Breast epithelium (tissue), 4 donors: ENCODE measurements around the gene MIEN1. TPM values are rescaled to one million over a fixed set of nuclear protein-coding genes. Genes with fewer than 3 reads are reported as not detected.
A peak's percentile ranks its signal among the peaks of the same experiment; 100 is the strongest.

ENCODE experiments used
- DNase-seq, 2 donors: peaks; one replicate each; pipeline ENCODE4 v3.0.0-alpha.2; 2019; ENCODE audit warnings: low spot score in 2 of 2
- H3K27ac ChIP-seq, 2 donors: fragments of 200-600 bp; sonication (generic) in 1 of 2; one replicate each; pipeline ENCODE4 v1.5.1; 2016 to 2019; ENCODE audit warnings: mild to moderate bottlenecking in 1 of 2
- H3K27me3 ChIP-seq, 2 donors: fragments of 200-600 bp; sonication (generic) in 1 of 2; one replicate each; pipeline versions ENCODE4 v1.5.1 to v1.6.0; 2017 to 2019; ENCODE audit warnings: control low read depth in 1 of 2, mild to moderate bottlenecking in 1 of 2
- H3K36me3 ChIP-seq: fragments of 200-600 bp; one replicate; pipeline ENCODE4 v1.5.1; 2019
- H3K4me1 ChIP-seq, 2 donors: fragments of 200-600 bp; sonication (generic); one replicate each; pipeline ENCODE4 v1.5.1; 2016 to 2019; ENCODE audit warnings: control low read depth in 1 of 2
- H3K4me3 ChIP-seq, 3 donors: fragments of 200-600 bp; sonication (generic); 1 replicate in 2 of 3; 2 replicates in 1 of 3; pipeline ENCODE4 v1.5.1; 2016 to 2019; ENCODE audit warnings: mild to moderate bottlenecking in 3 of 3, moderate library complexity in 2 of 3
- H3K9me3 ChIP-seq, 2 donors: fragments of 200-600 bp; sonication (generic) in 1 of 2; one replicate each; pipeline ENCODE4 v1.5.1; 2016 to 2019; ENCODE audit warnings: control low read depth in 1 of 2
- POLR2A ChIP-seq: fragments of 450-650 bp; IDR thresholded peaks from one replicate; pipeline ENCODE4 v1.6.1; 2016; ENCODE audit warnings: antibody characterized with exemption, mild to moderate bottlenecking, moderate library complexity
- POLR2AphosphoS5 ChIP-seq, 3 donors: sonication (generic); formaldehyde crosslinking; IDR thresholded peaks; one replicate each; pipeline ENCODE4 v1.6.1; 2017; ENCODE audit warnings: antibody characterized with exemption in 3 of 3
- intact Hi-C: fragments of 100-400 bp; cut with DNase I; formaldehyde crosslinking; loops from one replicate; pipeline ENCODE4 v1.15.1; 2023; ENCODE audit warnings: low total_unique reads
- total RNA-seq, 3 donors: library from RNA; depleted of rRNA; stranded (reverse); fragments of >200 nt; gene quantifications; one replicate each; pipeline ENCODE4 v1.1.0, GENCODE V29; 2016
- TF ChIP-seq, protein P1 (sequence below), 3 donors: fragments of 450-650 bp; IDR thresholded peaks; one replicate each; pipeline ENCODE4 v1.5.1; 2016 to 2017; ENCODE audit warnings: antibody characterized with exemption in 3 of 3, mild to moderate bottlenecking in 3 of 3, moderate library complexity in 3 of 3

The MIEN1 gene
- total RNA-seq, 3 donors from 2014 or later, result 50.7 to 68.2 (median 61.6) TPM

DNA sequence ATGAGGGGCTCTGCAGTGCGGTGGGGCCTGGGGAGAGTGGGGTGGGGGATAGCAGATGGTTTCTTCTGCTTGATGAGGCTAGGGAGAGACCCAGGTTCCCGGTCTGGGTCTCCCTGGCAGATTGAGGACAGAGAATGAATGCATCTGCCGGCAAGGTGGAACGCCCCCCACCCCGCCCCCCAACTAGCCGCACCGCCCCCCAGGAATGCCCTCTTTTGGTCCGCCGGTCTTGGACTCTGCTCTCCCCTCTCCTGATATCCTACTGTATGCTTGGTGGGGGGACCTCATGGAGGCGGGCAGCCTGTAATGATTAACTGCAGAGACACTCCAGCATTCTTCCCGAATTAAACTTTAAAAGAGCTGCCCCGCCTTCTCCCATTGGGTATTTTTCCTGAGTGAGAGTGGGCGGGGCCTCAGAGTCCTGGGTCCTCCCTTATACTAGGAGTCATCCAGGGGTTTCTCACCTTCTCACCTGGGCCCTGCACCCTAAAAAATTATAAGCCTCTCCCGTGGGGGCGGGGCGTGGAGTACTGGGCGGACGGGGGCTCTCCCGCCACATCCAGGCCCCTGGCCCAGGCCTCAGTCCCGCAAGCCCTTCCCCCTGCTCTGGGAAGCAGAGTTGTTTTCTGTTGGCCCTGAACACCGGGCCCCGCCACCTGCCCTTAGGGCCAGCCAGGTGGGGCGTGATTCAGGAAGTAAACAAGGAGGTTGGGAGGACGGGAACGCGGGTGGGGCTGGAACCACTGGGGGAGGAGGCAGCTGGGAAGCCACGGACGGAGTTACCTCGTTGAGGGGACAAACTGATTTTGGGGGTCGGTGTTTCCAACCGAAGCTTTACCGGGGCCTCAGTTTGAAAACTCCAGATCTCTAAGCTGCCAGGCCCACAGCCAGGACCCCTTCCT lies 8.9 kb upstream of the MIEN1 start:
- peak overlapping the region; percentile 20 to 72 (median 71) for H3K4me3 ChIP-seq
- peak overlapping the region; percentile 99 for H3K27ac ChIP-seq
- DNase-seq, result peak; percentile 93 to 95
- H3K36me3 ChIP-seq, result no peaks in the 10 kb centered on the region
- no peaks in the 10 kb centered on the region for H3K4me1 ChIP-seq
- no peaks in the 10 kb centered on the region for H3K27me3 ChIP-seq
- intact Hi-C loops, result no loop called here
- TF ChIP-seq POLR2A (peak; percentile 69), POLR2AphosphoS5 (IDR thresholded peaks at IDR 0.05) (peak; percentile 33 to 90 (median 63))
- TF ChIP-seq, protein P1, sequence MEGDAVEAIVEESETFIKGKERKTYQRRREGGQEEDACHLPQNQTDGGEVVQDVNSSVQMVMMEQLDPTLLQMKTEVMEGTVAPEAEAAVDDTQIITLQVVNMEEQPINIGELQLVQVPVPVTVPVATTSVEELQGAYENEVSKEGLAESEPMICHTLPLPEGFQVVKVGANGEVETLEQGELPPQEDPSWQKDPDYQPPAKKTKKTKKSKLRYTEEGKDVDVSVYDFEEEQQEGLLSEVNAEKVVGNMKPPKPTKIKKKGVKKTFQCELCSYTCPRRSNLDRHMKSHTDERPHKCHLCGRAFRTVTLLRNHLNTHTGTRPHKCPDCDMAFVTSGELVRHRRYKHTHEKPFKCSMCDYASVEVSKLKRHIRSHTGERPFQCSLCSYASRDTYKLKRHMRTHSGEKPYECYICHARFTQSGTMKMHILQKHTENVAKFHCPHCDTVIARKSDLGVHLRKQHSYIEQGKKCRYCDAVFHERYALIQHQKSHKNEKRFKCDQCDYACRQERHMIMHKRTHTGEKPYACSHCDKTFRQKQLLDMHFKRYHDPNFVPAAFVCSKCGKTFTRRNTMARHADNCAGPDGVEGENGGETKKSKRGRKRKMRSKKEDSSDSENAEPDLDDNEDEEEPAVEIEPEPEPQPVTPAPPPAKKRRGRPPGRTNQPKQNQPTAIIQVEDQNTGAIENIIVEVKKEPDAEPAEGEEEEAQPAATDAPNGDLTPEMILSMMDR (IDR thresholded peaks at IDR 0.05), result no peak
- H3K9me3 ChIP-seq, result no peaks in the 10 kb centered on the region

DNA sequence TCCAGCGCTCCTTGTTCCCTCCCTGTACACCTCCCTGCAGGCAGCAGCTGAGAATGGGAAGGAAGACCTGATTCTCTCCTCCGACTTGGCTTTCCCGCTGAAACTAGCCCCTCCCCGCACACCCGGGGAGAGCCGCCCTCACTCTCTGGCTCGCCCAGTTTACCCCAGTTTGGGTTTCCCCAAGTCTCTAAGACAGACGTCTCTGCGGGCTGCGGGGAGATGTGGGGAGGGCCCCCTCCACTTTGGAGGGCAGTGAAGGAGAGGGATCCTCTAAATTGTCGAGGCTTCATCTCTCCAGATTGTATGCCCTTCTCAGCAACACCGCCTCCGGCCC lies 8.2 kb upstream of the MIEN1 start:
- DNase-seq, result peak; percentile 76 to 79
- Histone ChIP-seq H3K9me3 (no peaks in the 10 kb centered on the region), H3K36me3 (no peaks in the 10 kb centered on the region), H3K27me3 (no peaks in the 10 kb centered on the region), H3K4me3 (peak overlapping the region; percentile 20 to 72 (median 71)), H3K4me1 (no peaks in the 10 kb centered on the region), H3K27ac (peak overlapping the region; percentile 99)
- intact Hi-C loops, result no loop called here
- TF ChIP-seq POLR2A, result no peak
- no peak for TF ChIP-seq POLR2AphosphoS5 (IDR thresholded peaks at IDR 0.05)
- TF ChIP-seq, protein P1 (IDR thresholded peaks at IDR 0.05), result no peak

- Histone ChIP-seq H3K36me3 (no peaks in the 10 kb centered on the region), H3K27me3 (no peaks in the 10 kb centered on the region), H3K4me1 (no peaks in the 10 kb centered on the region), H3K9me3 (no peaks in the 10 kb centered on the region), H3K4me3 (peak within 1 kb of the TSS; percentile 20 to 72 (median 71)), H3K27ac (peak within 1 kb of the TSS; percentile 99)
- intact Hi-C loops, result no loop called here
- peak; percentile 91 for DNase-seq
- TF ChIP-seq POLR2AphosphoS5 (IDR thresholded peaks at IDR 0.05) (peak; percentile 9 to 77 (median 35)), POLR2A (peak; percentile 54)
- TF ChIP-seq, protein P1 (IDR thresholded peaks at IDR 0.05), result no peak
These were observed 7.6 kb upstream of the MIEN1 start, which contains the start of gene GRB7 for GRCh38 chr17:39737760-39738567. Gene GRB7 (plus strand): TSS chr17:39737938. CDS start chr17:39742302, 4,364 bp downstream.

DNA sequence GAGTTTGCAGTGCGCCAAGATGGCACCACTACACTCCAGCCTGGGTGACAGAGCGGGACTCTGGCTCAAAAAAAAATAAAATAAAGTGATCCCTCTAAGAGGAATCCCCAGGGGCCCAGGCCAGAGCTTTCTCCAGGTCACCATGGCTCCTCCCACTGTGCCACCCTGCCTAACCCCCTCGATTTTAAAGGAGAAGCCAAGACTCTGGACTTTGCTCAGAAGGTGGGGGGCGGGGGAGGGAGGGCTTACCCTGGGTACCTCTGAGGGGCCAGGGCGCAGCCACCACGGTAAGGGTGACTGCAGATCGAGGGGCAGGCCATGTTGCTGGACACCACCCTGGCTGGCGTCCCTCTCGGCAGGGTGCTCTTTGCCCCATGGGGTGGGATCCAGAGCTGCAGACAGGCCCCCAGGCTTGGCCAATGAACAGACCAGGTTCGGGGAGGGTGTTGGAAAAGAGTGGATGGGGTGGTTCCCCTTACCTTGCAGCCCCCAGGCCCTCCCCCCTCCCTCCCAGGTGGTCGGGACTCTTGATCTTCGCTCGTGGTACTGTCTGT lies 7.0 kb upstream of the MIEN1 start:
- no peak for TF ChIP-seq POLR2A
- TF ChIP-seq, protein P1 (IDR thresholded peaks at IDR 0.05), result no peak
- no peak for TF ChIP-seq POLR2AphosphoS5 (IDR thresholded peaks at IDR 0.05)
- H3K27me3 ChIP-seq, result no peaks in the 10 kb centered on the region
- H3K4me1 ChIP-seq, result no peaks in the 10 kb centered on the region
- no peaks in the 10 kb centered on the region for H3K9me3 ChIP-seq
- no peaks in the 10 kb centered on the region for H3K36me3 ChIP-seq
- peak overlapping the region; percentile 99 for H3K27ac ChIP-seq
- intact Hi-C loops, result no loop called here
- peak overlapping the region in 2 of 3 donors; percentile 71 to 72 for H3K4me3 ChIP-seq
- no peak for DNase-seq
